ENCODE results near the gene MED13L. TPM values are rescaled to one million over a fixed set of nuclear protein-coding genes. Genes with fewer than 3 reads are reported as not detected.

The MED13L gene
- total RNA-seq, 1 donor from 2014 or later, result 97.7 TPM

DNA sequence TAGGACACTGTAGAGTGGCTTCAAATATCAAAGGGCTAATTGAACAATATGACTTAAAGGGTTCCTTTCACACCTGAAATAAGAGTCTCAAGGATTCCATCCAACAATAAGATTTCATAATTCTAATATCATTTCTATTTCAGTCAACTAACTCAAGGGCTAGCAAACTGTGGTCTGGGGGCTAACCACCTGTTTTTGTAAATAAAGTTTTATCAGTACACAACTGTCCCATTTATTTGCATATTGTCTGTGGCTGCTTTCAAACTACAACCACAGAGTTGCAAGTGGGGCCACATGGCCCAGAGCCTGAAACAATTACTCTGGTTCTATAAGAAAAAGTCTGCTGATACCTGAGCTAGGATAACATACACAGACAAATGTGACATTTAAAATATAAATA lies 29.1 kb downstream of the MED13L start:
- TF ChIP-seq, protein P1, sequence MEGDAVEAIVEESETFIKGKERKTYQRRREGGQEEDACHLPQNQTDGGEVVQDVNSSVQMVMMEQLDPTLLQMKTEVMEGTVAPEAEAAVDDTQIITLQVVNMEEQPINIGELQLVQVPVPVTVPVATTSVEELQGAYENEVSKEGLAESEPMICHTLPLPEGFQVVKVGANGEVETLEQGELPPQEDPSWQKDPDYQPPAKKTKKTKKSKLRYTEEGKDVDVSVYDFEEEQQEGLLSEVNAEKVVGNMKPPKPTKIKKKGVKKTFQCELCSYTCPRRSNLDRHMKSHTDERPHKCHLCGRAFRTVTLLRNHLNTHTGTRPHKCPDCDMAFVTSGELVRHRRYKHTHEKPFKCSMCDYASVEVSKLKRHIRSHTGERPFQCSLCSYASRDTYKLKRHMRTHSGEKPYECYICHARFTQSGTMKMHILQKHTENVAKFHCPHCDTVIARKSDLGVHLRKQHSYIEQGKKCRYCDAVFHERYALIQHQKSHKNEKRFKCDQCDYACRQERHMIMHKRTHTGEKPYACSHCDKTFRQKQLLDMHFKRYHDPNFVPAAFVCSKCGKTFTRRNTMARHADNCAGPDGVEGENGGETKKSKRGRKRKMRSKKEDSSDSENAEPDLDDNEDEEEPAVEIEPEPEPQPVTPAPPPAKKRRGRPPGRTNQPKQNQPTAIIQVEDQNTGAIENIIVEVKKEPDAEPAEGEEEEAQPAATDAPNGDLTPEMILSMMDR (conservative IDR thresholded peaks at IDR 0.05), result no peak
- H3K9me3 Mint-ChIP-seq, result peaks cover 11% of the 10 kb centered on the region
- H3K4me3 Mint-ChIP-seq, result no peak overlapping the region
- no peak overlapping the region for H3K27ac Mint-ChIP-seq
- H3K27me3 Mint-ChIP-seq, result no peaks in the 10 kb centered on the region
- peaks cover 41% of the 10 kb centered on the region for H3K4me1 Mint-ChIP-seq (ENCODE audit: unreplicated experiment)
- DNase-seq (ENCODE audit: extremely low spot score, unreplicated experiment), result no peak
- H3K36me3 Mint-ChIP-seq, result peaks cover 14% of the 10 kb centered on the region

DNA sequence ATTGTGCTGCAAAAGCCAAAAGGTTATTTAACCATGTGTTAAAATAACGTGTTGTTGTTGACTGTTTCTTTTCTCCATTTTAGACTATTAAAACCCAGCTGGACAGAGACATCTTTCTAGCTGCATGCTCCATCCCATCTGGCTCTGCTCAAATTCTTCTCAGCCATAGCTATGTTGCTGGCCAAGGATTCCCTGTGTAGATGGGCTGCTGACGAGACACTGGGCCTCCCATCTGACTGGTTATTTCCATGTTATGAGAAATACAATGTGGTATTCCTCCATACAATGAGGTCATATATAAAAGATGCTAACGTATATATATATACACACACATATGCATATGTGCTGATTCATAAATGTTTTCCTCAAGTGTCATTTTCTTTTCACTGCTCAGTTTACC lies 30.1 kb downstream of the MED13L start:
- Mint-ChIP-seq H3K4me3 (no peak overlapping the region), H3K27me3 (no peaks in the 10 kb centered on the region), H3K36me3 (peaks cover 6% of the 10 kb centered on the region), H3K27ac (no peak overlapping the region), H3K9me3 (peaks cover 8% of the 10 kb centered on the region), H3K4me1 (ENCODE audit: unreplicated experiment) (peaks cover 48% of the 10 kb centered on the region)
- TF ChIP-seq, protein P1 (conservative IDR thresholded peaks at IDR 0.05), result no peak
- no peak for DNase-seq (ENCODE audit: extremely low spot score, unreplicated experiment)

DNA sequence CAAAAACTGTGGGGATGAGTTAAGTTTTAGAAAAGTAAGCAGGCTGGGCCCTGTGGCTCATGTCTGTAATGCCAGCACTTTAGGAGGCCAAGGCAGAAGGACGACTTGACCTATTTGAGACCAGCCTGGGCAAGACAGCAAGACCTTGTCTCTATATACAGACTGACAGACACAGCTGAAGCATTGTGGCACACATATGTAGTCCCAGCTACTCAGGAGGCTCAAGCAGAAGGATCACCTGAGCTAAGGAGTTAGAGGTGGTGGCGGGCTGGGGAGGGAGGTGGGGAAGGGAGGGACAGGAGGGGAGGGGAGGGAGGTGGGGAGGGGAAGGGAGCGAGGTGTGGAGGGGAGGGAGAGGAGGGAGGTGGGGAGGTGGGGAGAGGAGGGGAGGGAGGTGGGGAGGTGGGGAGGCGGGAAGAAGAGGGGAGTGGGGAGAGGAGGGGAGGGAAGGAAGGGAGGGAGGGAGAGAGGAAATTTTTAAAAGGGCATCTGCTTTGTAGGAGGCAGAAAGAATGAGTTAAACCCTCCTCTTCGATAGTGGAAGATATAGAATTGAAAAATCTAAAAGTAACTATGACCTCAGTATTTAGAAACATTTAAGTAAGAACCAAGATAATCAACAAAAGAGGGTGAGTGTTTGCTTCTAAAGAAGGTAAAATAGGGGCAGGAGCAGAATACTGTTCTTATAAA lies 30.9 kb downstream of the MED13L start:
- no peaks in the 10 kb centered on the region for H3K27me3 Mint-ChIP-seq
- peaks cover 3% of the 10 kb centered on the region for H3K36me3 Mint-ChIP-seq
- H3K27ac Mint-ChIP-seq, result no peak overlapping the region
- peaks cover 48% of the 10 kb centered on the region for H3K4me1 Mint-ChIP-seq (ENCODE audit: unreplicated experiment)
- no peak overlapping the region for H3K4me3 Mint-ChIP-seq
- TF ChIP-seq, protein P1 (conservative IDR thresholded peaks at IDR 0.05), result no peak
- peaks cover 5% of the 10 kb centered on the region for H3K9me3 Mint-ChIP-seq
- DNase-seq (ENCODE audit: extremely low spot score, unreplicated experiment), result no peak

DNA sequence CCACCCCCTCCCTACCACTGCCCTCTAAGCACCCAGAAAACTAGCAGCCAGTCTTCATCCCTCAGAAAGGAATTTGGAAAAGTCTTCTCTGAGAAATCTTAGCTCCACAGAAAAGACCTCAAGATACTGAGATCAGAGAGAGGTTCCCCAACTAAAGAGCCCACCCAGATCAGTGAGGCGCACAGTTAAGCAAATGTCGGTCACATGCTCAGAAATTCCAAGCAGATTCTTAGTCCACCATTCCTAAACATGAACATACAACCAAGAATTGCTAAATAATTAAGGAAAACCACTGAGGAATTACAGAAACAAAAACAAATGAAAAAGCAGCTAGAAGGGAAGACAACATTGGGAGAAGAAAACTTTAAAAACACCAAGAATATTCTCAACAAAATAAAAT lies 32.3 kb downstream of the MED13L start:
- no peaks in the 10 kb centered on the region for H3K27me3 Mint-ChIP-seq
- no peak overlapping the region for H3K4me3 Mint-ChIP-seq
- peaks cover 5% of the 10 kb centered on the region for H3K9me3 Mint-ChIP-seq
- no peak overlapping the region for H3K27ac Mint-ChIP-seq
- peaks cover 3% of the 10 kb centered on the region for H3K36me3 Mint-ChIP-seq
- no peak for DNase-seq (ENCODE audit: extremely low spot score, unreplicated experiment)
- TF ChIP-seq, protein P1 (conservative IDR thresholded peaks at IDR 0.05), result no peak
- H3K4me1 Mint-ChIP-seq (ENCODE audit: unreplicated experiment), result peaks cover 48% of the 10 kb centered on the region

DNA sequence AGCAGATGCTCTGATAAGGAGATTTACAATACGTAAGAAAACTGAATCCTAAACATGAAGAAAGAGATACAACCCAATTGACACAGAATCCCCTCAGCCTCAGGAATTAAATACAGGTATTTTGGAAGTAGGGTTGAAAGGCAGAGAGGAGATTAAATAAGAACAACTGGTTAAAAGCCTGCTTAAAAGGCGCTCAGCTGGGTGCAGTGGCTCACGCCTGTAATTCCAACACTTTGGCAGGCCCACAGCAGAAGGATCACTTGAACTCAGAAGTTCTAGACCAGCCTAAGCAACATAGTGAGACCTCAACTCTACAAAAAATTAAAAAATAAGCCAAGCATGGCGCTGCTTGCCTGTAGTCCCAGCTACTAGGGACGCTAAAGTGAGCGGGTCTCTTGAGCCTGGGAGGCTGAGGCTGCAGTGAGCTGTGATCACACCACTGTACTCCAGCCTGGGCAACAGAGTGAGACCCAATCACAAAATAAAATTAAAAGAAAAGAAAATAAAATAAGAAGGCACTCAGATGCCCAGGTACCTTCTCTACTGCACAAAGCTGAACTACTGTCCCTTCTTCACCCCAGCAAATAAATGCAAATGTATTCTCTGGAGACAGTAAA lies 32.9 kb downstream of the MED13L start:
- Mint-ChIP-seq H3K9me3 (peaks cover 5% of the 10 kb centered on the region), H3K4me1 (ENCODE audit: unreplicated experiment) (peaks cover 48% of the 10 kb centered on the region), H3K36me3 (no peaks in the 10 kb centered on the region), H3K27ac (peak overlapping the region; percentile 1), H3K27me3 (no peaks in the 10 kb centered on the region), H3K4me3 (no peak overlapping the region)
- no peak for DNase-seq (ENCODE audit: extremely low spot score, unreplicated experiment)
- TF ChIP-seq, protein P1 (conservative IDR thresholded peaks at IDR 0.05), result no peak

Measured in type B pancreatic cell (in vitro differentiated cells).